ENCODE data around the gene TPD52L2. TPM values are rescaled to one million over a fixed set of nuclear protein-coding genes. Genes with fewer than 3 reads are reported as not detected.

The TPD52L2 gene
- total RNA-seq, 4 donors from 2014 or later, result 110 to 165 (median 152) TPM

- TF ChIP-seq CTCF (IDR thresholded peaks at IDR 0.05; ENCODE audit: low read depth), result no peak
Measured at GRCh38 chr20:63836458-63837344, 28.4 kb upstream of the TPD52L2 start.

GRCh38 chr20:63837479-63837878 is 27.6 kb upstream of the TPD52L2 start:
- no peak for TF ChIP-seq CTCF (IDR thresholded peaks at IDR 0.05; ENCODE audit: low read depth)

GRCh38 chr20:63839620-63840019 is 25.4 kb upstream of the TPD52L2 start:
- no peak for TF ChIP-seq CTCF (IDR thresholded peaks at IDR 0.05; ENCODE audit: low read depth)

GRCh38 chr20:63840405-63840828 is 24.7 kb upstream of the TPD52L2 start:
- no peak for TF ChIP-seq CTCF (IDR thresholded peaks at IDR 0.05; ENCODE audit: low read depth)

- no peak for TF ChIP-seq CTCF (IDR thresholded peaks at IDR 0.05; ENCODE audit: low read depth)
Measured at GRCh38 chr20:63842258-63842657, 22.8 kb upstream of the TPD52L2 start.

GRCh38 chr20:63843222-63843621 is 21.8 kb upstream of the TPD52L2 start:
- no peak for TF ChIP-seq CTCF (IDR thresholded peaks at IDR 0.05; ENCODE audit: low read depth)

- TF ChIP-seq CTCF (IDR thresholded peaks at IDR 0.05; ENCODE audit: low read depth), result no peak
Measured at GRCh38 chr20:63843778-63844177, 21.3 kb upstream of the TPD52L2 start.

All from subcutaneous adipose tissue (tissue), 4 donors.